ENCODE measurements around the gene APBB2.

DNA sequence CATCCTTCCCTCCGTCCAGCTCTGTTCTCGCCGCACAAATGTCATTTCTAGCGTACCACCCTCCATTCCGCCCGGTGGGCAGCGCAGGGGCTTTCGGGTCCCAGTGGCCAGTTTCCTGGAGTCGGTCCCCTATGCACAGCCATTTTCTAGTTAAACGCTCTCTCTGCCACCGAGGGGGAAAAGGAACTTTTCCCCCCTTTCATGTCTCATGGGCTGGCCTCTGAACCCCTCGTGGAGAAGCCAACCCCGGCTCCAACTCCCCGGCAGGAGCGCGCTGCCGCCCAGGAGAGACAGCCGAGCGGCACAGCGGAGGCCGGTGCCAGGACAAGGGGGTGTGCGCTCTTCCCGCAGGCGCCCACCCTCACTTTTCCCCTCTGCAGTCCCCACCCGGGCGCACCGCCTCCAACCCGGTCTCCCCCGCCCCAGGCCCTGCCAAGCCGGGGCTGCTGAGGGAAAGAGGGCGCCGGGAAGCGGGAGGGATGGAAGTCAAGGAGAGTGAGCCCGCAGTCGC is 662 bp downstream of the APBB2 start:
- TF ChIP-seq EZH2phosphoT487 (IDR thresholded peaks at IDR 0.05; ENCODE audit: insufficient read depth, low read depth) (no peak), EZH2 (IDR thresholded peaks at IDR 0.05; ENCODE audit: insufficient read depth, poor library complexity, severe bottlenecking) (no peak)
